Measurements from ENCODE around the gene SOX15.
A peak's percentile ranks its signal among the peaks of the same experiment; 100 is the strongest.

- TF ChIP-seq EZH2 (optimal IDR thresholded peaks at IDR 0.05; ENCODE audit: low read depth, low read length), result no peak
- 0 out of 2 replicates have a peak, but pooled peaks have one; percentile 9 for TF ChIP-seq CTCF (IDR thresholded peaks at IDR 0.05; ENCODE audit: low read length)
- no peak for TF ChIP-seq EZH2phosphoT487 (IDR thresholded peaks at IDR 0.05; ENCODE audit: low read length)
These were observed 24.0 kb upstream of the SOX15 start for GRCh38 chr17:7613769-7614424.
